PFSK-1 (cell line): Measurements from ENCODE around the gene HSPG2.

ENCODE experiments used
- FOXP2 ChIP-seq: optimal IDR thresholded peaks from 2 replicates; pipeline ENCODE3; 2011; ENCODE audit warnings: borderline replicate concordance, control low read depth, inconsistent platforms; ENCODE audit not compliant: insufficient read depth; ENCODE audit errors: extremely low read length, extremely low read depth
- POLR2AphosphoS5 ChIP-seq: IDR thresholded peaks from 2 replicates; pipeline ENCODE4 v1.6.1; 2012; ENCODE audit warnings: low read depth, mild to moderate bottlenecking, control low read depth, low read length, moderate library complexity
- REST ChIP-seq, 2 experiments: IDR thresholded peaks; 2 replicates each; pipeline versions ENCODE4 v1.6.1 to v1.8.0; 2011 to 2012; ENCODE audit warnings: low read depth in 2 of 2, low read length in 2 of 2, control low read depth in 1 of 2, inconsistent platforms in 1 of 2, mild to moderate bottlenecking in 1 of 2, moderate library complexity in 1 of 2; ENCODE audit not compliant: insufficient read depth in 1 of 2
- SIN3A ChIP-seq: IDR thresholded peaks from 2 replicates; pipeline ENCODE4 v1.6.1; 2012; ENCODE audit warnings: mild to moderate bottlenecking, low read length, moderate library complexity, borderline replicate concordance; ENCODE audit not compliant: insufficient read depth
- TAF1 ChIP-seq: IDR thresholded peaks from 2 replicates; pipeline ENCODE4 v1.6.1; 2012; ENCODE audit warnings: low read length, control low read depth, borderline replicate concordance; ENCODE audit not compliant: insufficient read depth

GRCh38 chr1:21899987-21900386 is 37.1 kb downstream of the HSPG2 start:
- no peak for TF ChIP-seq REST (IDR thresholded peaks at IDR 0.05; ENCODE audit: insufficient read depth in 1 of 2, low read depth in 2 of 2, low read length in 2 of 2)
- TF ChIP-seq POLR2AphosphoS5, result no peak
- TF ChIP-seq SIN3A, result no peak
- TF ChIP-seq TAF1, result no peak
- no peak for TF ChIP-seq FOXP2
